IMR-90 (cell line): ENCODE data around the gene PAQR5. TPM values are rescaled to one million over a fixed set of nuclear protein-coding genes. Genes with fewer than 3 reads are reported as not detected.

Source experiments
- ATAC-seq: fragments of 200-7000 bp; cut with Tn5 transposase; 2 replicates; pipeline ENCODE4 v1.9.1; 2020; ENCODE audit warnings: low read depth, mild to moderate bottlenecking, moderate library complexity
- BruUV-seq: library from RNA; stranded (reverse); fragments of 400-500 nt; replicated peaks from 2 replicates; lab custom pipeline; 2021; lab: Mats Ljungman, UMichigan
- CTCF ChIA-PET: fragments of 300-600 bp; formaldehyde crosslinking; extraction: SDS; loops from one replicate; lab custom pipeline; 2021; ENCODE audit warnings: antibody characterized with exemption; lab: Yijun Ruan, JAX
- POLR2A ChIA-PET: fragments of 300-600 bp; sonication (Branson Sonifier 250); formaldehyde crosslinking; loops from one replicate; lab custom pipeline; 2022; ENCODE audit warnings: antibody characterized with exemption; ENCODE audit not compliant: unreplicated experiment; lab: Charles Lee
- DNase-seq: peaks from one replicate; pipeline ENCODE4 v3.0.0; 2013
- H2AFZ ChIP-seq: replicated peaks from 2 replicates; pipeline ENCODE3; 2013; ENCODE audit warnings: low read length, mild to moderate bottlenecking; ENCODE audit not compliant: poor library complexity
- H2AK5ac ChIP-seq: 2 replicates; pipeline ENCODE4 v1.6.1; 2013; ENCODE audit warnings: low read depth, low read length, inconsistent platforms
- H2AK9ac ChIP-seq: replicated peaks from 2 replicates; pipeline ENCODE3; 2013; ENCODE audit warnings: mild to moderate bottlenecking, low read depth, low read length, moderate library complexity; ENCODE audit not compliant: poor library complexity
- H2BK120ac ChIP-seq: 2 replicates; pipeline ENCODE4 v1.6.1; 2013; ENCODE audit warnings: low read depth, low read length, inconsistent platforms
- H2BK15ac ChIP-seq: 3 replicates; pipeline ENCODE4 v1.6.1; 2013; ENCODE audit warnings: low read depth, low read length, inconsistent platforms
- H2BK20ac ChIP-seq: 2 replicates; pipeline ENCODE4 v1.6.1; 2013; ENCODE audit warnings: low read depth, mild to moderate bottlenecking, inconsistent platforms, low read length, moderate library complexity
- H2BK5ac ChIP-seq: 2 replicates; pipeline ENCODE4 v1.6.1; 2013; ENCODE audit warnings: mild to moderate bottlenecking, low read depth, low read length, inconsistent platforms; ENCODE audit not compliant: poor library complexity, severe bottlenecking
- H3K14ac ChIP-seq: replicated peaks from 2 replicates; pipeline ENCODE4 v1.6.1; 2013; ENCODE audit warnings: low read depth, low read length, inconsistent platforms
- H3K18ac ChIP-seq: 2 replicates; pipeline ENCODE4 v1.6.1; 2013; ENCODE audit warnings: low read depth, low read length, control low read depth
- H3K23ac ChIP-seq: 2 replicates; pipeline ENCODE4 v1.6.1; 2013; ENCODE audit warnings: low read depth, low read length, inconsistent platforms
- H3K27ac ChIP-seq: 2 replicates; pipeline ENCODE4 v1.5.1; 2013; ENCODE audit warnings: mild to moderate bottlenecking, control low read depth, low read length; ENCODE audit not compliant: insufficient read depth
- H3K27me3 ChIP-seq: 2 replicates; pipeline ENCODE4 v1.6.1; 2013; ENCODE audit warnings: low read length; ENCODE audit not compliant: control insufficient read depth, insufficient read depth
- H3K36me3 ChIP-seq: 2 replicates; pipeline ENCODE4 v1.6.1; 2013; ENCODE audit warnings: low read length, mixed read lengths; ENCODE audit not compliant: control insufficient read depth, insufficient read depth
- H3K4ac ChIP-seq: 2 replicates; pipeline ENCODE4 v1.6.1; 2013; ENCODE audit warnings: low read depth, low read length, inconsistent platforms
- H3K4me1 ChIP-seq: 2 replicates; pipeline ENCODE4 v1.6.1; 2013; ENCODE audit warnings: low read length, mixed read lengths; ENCODE audit not compliant: control insufficient read depth, insufficient read depth
- H3K4me2 ChIP-seq: 2 replicates; pipeline ENCODE4 v1.6.1; 2013; ENCODE audit warnings: low read depth, mild to moderate bottlenecking, control low read depth, low read length, moderate library complexity
- H3K4me3 ChIP-seq: 2 replicates; pipeline ENCODE4 v1.5.1; 2013; ENCODE audit warnings: low read depth, mild to moderate bottlenecking, control low read depth, low read length, moderate library complexity; ENCODE audit not compliant: insufficient read depth
- H3K56ac ChIP-seq: 2 replicates; pipeline ENCODE4 v1.6.1; 2013; ENCODE audit warnings: low read length, inconsistent platforms; ENCODE audit not compliant: insufficient read depth; ENCODE audit errors: extremely low read depth
- H3K79me1 ChIP-seq, 2 experiments: 2 replicates each; pipeline ENCODE4 v1.6.1; 2013; ENCODE audit warnings: low read length in 2 of 2, inconsistent platforms in 1 of 2, low read depth in 1 of 2
- H3K9ac ChIP-seq: 2 replicates; pipeline ENCODE4 v1.6.1; 2013; ENCODE audit warnings: low read depth, low read length, control low read depth
- H3K9me1 ChIP-seq: 2 replicates; pipeline ENCODE4 v1.6.1; 2013; ENCODE audit warnings: low read length, inconsistent platforms; ENCODE audit not compliant: insufficient read depth
- H3K9me3 ChIP-seq: 2 replicates; pipeline ENCODE4 v1.6.1; 2013; ENCODE audit warnings: low read length; ENCODE audit not compliant: control insufficient read depth, insufficient read depth
- H4K20me1 ChIP-seq: 2 replicates; pipeline ENCODE4 v1.6.1; 2013; ENCODE audit warnings: low read length, inconsistent platforms; ENCODE audit not compliant: insufficient read depth
- H4K5ac ChIP-seq: 2 replicates; pipeline ENCODE4 v1.6.1; 2013; ENCODE audit warnings: mild to moderate bottlenecking, low read depth, low read length, control low read depth
- H4K8ac ChIP-seq, 2 experiments: 2 replicates each; pipeline ENCODE4 v1.6.1; 2013; ENCODE audit warnings: low read depth in 2 of 2, low read length in 2 of 2, control low read depth in 1 of 2, inconsistent platforms in 1 of 2
- H4K91ac ChIP-seq: 2 replicates; pipeline ENCODE4 v1.6.1; 2013; ENCODE audit warnings: low read depth, low read length, inconsistent platforms; ENCODE audit not compliant: insufficient read depth
- BHLHE40 ChIP-seq: fragments of 150-350 bp; IDR thresholded peaks from 2 replicates; pipeline ENCODE4 v1.6.1; 2016; ENCODE audit warnings: mild to moderate bottlenecking, low read depth, low read length
- CEBPB ChIP-seq: IDR thresholded peaks from 2 replicates; pipeline ENCODE4 v1.6.1; 2012; ENCODE audit warnings: low read depth, low read length, improper control_type of control experiment
- CHD1 ChIP-seq: IDR thresholded peaks from 2 replicates; pipeline ENCODE4 v1.6.1; 2012; ENCODE audit warnings: low read depth, low read length, improper control_type of control experiment
- CTCF ChIP-seq: conservative IDR thresholded peaks from 2 replicates; pipeline ENCODE4 v1.5.1; 2012; ENCODE audit warnings: mild to moderate bottlenecking, low read depth, low read length, improper control_type of control experiment
- FOS ChIP-seq: fragments of 150-350 bp; IDR thresholded peaks from 2 replicates; pipeline ENCODE4 v1.6.1; 2016; ENCODE audit warnings: low read depth, low read length
- MAZ ChIP-seq: IDR thresholded peaks from 2 replicates; pipeline ENCODE4 v1.6.1; 2012; ENCODE audit warnings: low read depth, mild to moderate bottlenecking, low read length, improper control_type of control experiment, moderate library complexity, borderline replicate concordance
- MXI1 ChIP-seq: IDR thresholded peaks from 2 replicates; pipeline ENCODE4 v1.6.1; 2012; ENCODE audit warnings: low read depth, mild to moderate bottlenecking, low read length, moderate library complexity, borderline replicate concordance
- NFE2L2 ChIP-seq: fragments of 150-350 bp; IDR thresholded peaks from 2 replicates; pipeline ENCODE4 v1.6.1; 2016; ENCODE audit warnings: low read depth, mild to moderate bottlenecking, low read length
- POLR2A ChIP-seq: IDR thresholded peaks from 2 replicates; pipeline ENCODE4 v1.6.1; 2012; ENCODE audit warnings: mild to moderate bottlenecking, low read depth, low read length
- RAD21 ChIP-seq: IDR thresholded peaks from 2 replicates; pipeline ENCODE4 v1.6.1; 2012; ENCODE audit warnings: low read length, improper control_type of control experiment
- RFX5 ChIP-seq: IDR thresholded peaks from 2 replicates; pipeline ENCODE4 v1.8.0; 2012; ENCODE audit warnings: low read depth, mild to moderate bottlenecking, low read length, moderate library complexity
- SMC3 ChIP-seq: fragments of 150-350 bp; IDR thresholded peaks from 2 replicates; pipeline ENCODE4 v1.6.1; 2016; ENCODE audit warnings: low read depth, mild to moderate bottlenecking, antibody characterized with exemption, low read length, moderate library complexity
- WGBS, 2 experiments: methylation state at CpG; one replicate each; pipeline versions ENCODE4 v1.1.5 to v1.1.7; 2013; ENCODE audit warnings: missing lambda C conversion rate in 2 of 2; ENCODE audit not compliant: insufficient read length in 1 of 2; ENCODE audit errors: extremely low coverage in 2 of 2; 5-methylcytosine and 5-hydroxymethylcytosine counted together
- dilution Hi-C: fragments of 300-500 bp; cut with HindIII; formaldehyde crosslinking; loops from one replicate; pipeline ENCODE4 v1.14.3; 2018; ENCODE audit warnings: low sequenced_read_pairs; ENCODE audit not compliant: unreplicated experiment
- in situ Hi-C: fragments of 300-500 bp; cut with MboI; formaldehyde crosslinking; loops from 3 replicates; pipeline ENCODE4 v1.14.3; 2019; ENCODE audit warnings: low sequenced_read_pairs, inconsistent platforms, mixed read lengths
- intact Hi-C: fragments of 100-400 bp; cut with micrococcal nuclease; formaldehyde crosslinking; loops from 2 replicates; pipeline ENCODE4 v1.10.0; 2022
- polyA plus RNA-seq, 3 experiments: library from polyadenylated mRNA; depleted of rRNA; stranded (reverse); fragments of >200 nt; gene quantifications; 2 replicates each; pipeline ENCODE4 v1.2.3, GENCODE V29; 2012; ENCODE audit warnings: low replicate concordance in 1 of 3
- total RNA-seq: library from RNA; depleted of rRNA; stranded (reverse); fragments of >200 nt; gene quantifications from 2 replicates; pipeline ENCODE4 v1.2.3, GENCODE V29; 2012
- TF ChIP-seq, protein P1 (sequence below): fragments of 150-350 bp; IDR thresholded peaks from 2 replicates; pipeline ENCODE4 v1.6.1; 2017; ENCODE audit warnings: mild to moderate bottlenecking, antibody characterized with exemption, low read length, low read depth

Gene PAQR5
- total and polyA plus RNA-seq, 2 of the 4 experiments (the other 2 are of a cell fraction), result 2.3 to 2.7 TPM

DNA sequence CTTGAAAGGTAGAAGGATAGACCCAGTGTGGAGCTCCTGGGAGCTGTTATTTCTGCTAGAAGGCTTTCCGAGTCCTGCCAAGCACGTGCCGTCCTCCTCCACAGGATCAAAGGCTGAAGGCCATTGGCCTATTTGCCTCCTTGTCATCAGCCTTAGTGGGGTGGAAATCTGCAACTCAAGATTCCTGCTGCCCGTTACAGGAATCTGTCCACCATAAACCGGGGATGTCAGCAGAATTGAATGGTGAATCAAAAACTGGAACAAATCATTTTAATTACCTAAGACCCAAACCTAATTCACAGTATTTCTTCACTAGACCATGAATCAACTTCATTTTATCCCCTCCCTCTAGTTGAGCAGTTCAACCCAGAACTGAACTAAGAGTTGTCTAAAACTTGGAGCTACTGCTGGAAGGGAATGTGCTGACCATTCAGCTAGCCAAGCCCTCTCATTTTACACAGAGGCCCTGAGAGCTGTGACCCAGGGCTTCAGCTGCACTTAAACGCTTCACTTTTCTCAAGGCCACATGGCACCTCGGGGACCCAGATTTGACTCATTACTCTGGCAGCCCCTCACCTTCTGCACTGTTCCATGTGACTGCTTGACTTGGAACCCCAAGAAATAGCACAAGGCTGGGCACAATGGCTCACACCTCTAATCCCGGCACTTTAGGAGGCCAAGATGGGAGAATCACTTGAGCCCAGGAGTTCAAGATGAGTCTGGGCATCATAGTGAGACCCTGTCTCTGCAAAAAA lies 78.7 kb downstream of the PAQR5 start:
- no peak overlapping the region for H3K4me2 ChIP-seq
- H2BK20ac ChIP-seq, result no peak overlapping the region
- no peak overlapping the region for H4K5ac ChIP-seq
- H3K27ac ChIP-seq, result no peak overlapping the region
- TF ChIP-seq POLR2A (no peak), FOS (no peak), RAD21 (no peak), CEBPB (no peak), NFE2L2 (no peak), MXI1 (no peak), SMC3 (no peak), RFX5 (no peak), CTCF (no peak), CHD1 (no peak), BHLHE40 (no peak), MAZ (no peak)
- TF ChIP-seq, protein P1, sequence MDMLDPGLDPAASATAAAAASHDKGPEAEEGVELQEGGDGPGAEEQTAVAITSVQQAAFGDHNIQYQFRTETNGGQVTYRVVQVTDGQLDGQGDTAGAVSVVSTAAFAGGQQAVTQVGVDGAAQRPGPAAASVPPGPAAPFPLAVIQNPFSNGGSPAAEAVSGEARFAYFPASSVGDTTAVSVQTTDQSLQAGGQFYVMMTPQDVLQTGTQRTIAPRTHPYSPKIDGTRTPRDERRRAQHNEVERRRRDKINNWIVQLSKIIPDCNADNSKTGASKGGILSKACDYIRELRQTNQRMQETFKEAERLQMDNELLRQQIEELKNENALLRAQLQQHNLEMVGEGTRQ, result no peak
- no peaks in the 10 kb centered on the region for H3K27me3 ChIP-seq
- H2BK15ac ChIP-seq, result no peak overlapping the region
- H3K36me3 ChIP-seq, result no peaks in the 10 kb centered on the region
- H3K56ac ChIP-seq, result no peak overlapping the region
- 0 out of 2 replicates have a peak, but pooled peaks cover 2% of the 10 kb centered on the region for H3K9me3 ChIP-seq
- H2BK5ac ChIP-seq, result no peak overlapping the region
- H3K14ac ChIP-seq, result no peak overlapping the region
- dilution Hi-C loops (no loop called here), in situ Hi-C loops (no loop called here), intact Hi-C loops (no loop called here)
- H3K4me1 ChIP-seq, result no peaks in the 10 kb centered on the region
- H4K20me1 ChIP-seq, result no peaks in the 10 kb centered on the region; the same call in 1 of the 2 replicates
- no peak overlapping the region for H2AFZ ChIP-seq
- no peak overlapping the region for H3K9ac ChIP-seq
- H2AK9ac ChIP-seq, result no peak overlapping the region
- no peak overlapping the region for H3K23ac ChIP-seq
- H3K4me3 ChIP-seq, result no peak overlapping the region
- no TSS peak for BruUV-seq
- no peak for ATAC-seq
- no peak overlapping the region for H2BK120ac ChIP-seq
- ChIA-PET CTCF (no interaction called here), POLR2A (no interaction called here)
- 83% methylated on average over 2 of the region's 8 CpGs; no CpG with 5 or more reads in 1 of the 2 experiments for WGBS, 2 experiments
- H4K91ac ChIP-seq, result no peak overlapping the region
- no peak for DNase-seq
- no peak overlapping the region for H2AK5ac ChIP-seq
- H4K8ac ChIP-seq, result no peak overlapping the region
- no peaks in the 10 kb centered on the region; the same call in 1 of the 2 replicates for H3K9me1 ChIP-seq
- H3K4ac ChIP-seq, result no peak overlapping the region
- no peak overlapping the region for H3K18ac ChIP-seq
- H3K79me1 ChIP-seq, result no peaks in the 10 kb centered on the region
